ENCODE measurements around the gene TENM3. TPM values are rescaled to one million over a fixed set of nuclear protein-coding genes. Genes with fewer than 3 reads are reported as not detected.

The TENM3 gene
- total and polyA plus RNA-seq, 2 of the 8 experiments (the other 6 are each of a cell fraction or from before 2014, with no cell fraction given) = 36.9 to 69.3 TPM

GRCh38 chr4:182273191-182273935 lies 30.2 kb downstream of the TENM3 start:
- no peaks in the 10 kb centered on the region for H3K23me2 ChIP-seq (ENCODE audit: low read depth, low read length)
- H2BK5ac ChIP-seq (ENCODE audit: low read depth, low read length) = 0 out of 2 replicates have a peak overlapping the region, but pooled peaks have one; percentile 17
- H3K36me3 ChIP-seq (ENCODE audit: control insufficient read depth in 2 of 4, insufficient read depth in 4 of 4, low read length in 3 of 4) = no peaks in the 10 kb centered on the region
- no peak overlapping the region for H2AFZ ChIP-seq (ENCODE audit: low read length)
- no peak overlapping the region for H3K18ac ChIP-seq (ENCODE audit: extremely low read depth, low read length)
- no peaks in the 10 kb centered on the region for H4K20me1 ChIP-seq (replicated peaks in 1 of 2; ENCODE audit: control insufficient read depth in 1 of 2, insufficient read depth in 2 of 2, low read length in 2 of 2)
- H3K4ac ChIP-seq (replicated peaks; ENCODE audit: insufficient read length, low read depth, low read length) = no peak overlapping the region
- H3K56ac ChIP-seq (replicated peaks; ENCODE audit: insufficient read length, low read depth, low read length) = no peak overlapping the region
- H3K27ac ChIP-seq (ENCODE audit: low read depth, low read length) = no peak overlapping the region
- no peaks in the 10 kb centered on the region for H3K9me3 ChIP-seq (ENCODE audit: insufficient read depth in 2 of 2, low read depth in 1 of 2, low read length in 1 of 2)
- H3K27me3 ChIP-seq (replicated peaks in 1 of 4; ENCODE audit: control insufficient read depth in 3 of 4, extremely low read depth in 1 of 4, insufficient read depth in 3 of 4, low read length in 3 of 4) = no peaks in the 10 kb centered on the region
- POLR2A ChIA-PET (ENCODE audit: partially characterized antibody) = no interaction called here
- no peaks in the 10 kb centered on the region for H3K79me1 ChIP-seq (ENCODE audit: low read depth, low read length)
- no peak overlapping the region for H4K5ac ChIP-seq (ENCODE audit: insufficient read length, low read depth, low read length)
- H3K4me1 ChIP-seq (replicated peaks in 1 of 4; ENCODE audit: control insufficient read depth in 3 of 4, insufficient read depth in 4 of 4, low read length in 3 of 4) = peaks cover 5 to 17% (median 8%) of the 10 kb centered on the region in 4 experiments
- CTCF ChIA-PET (ENCODE audit: partially characterized antibody) = interaction anchor here (0.8 to 2.0 kb wide), 2 partner anchors 11 to 108 kb away, joined by 3 to 5 read pairs; no protein-coding TSS in a partner anchor
- no peak overlapping the region for H2BK120ac ChIP-seq (replicated peaks; ENCODE audit: low read depth, low read length)
- DNase-seq (ENCODE audit: low read depth in 1 of 2, low spot score in 2 of 2) = no peak
- peak; percentile 39 for FAIRE-seq
- 70% methylated on average over 11 of the region's 11 CpGs; no CpG with 5 or more reads in 1 of the 2 experiments for WGBS, 2 experiments (ENCODE audit: extremely low coverage in 1 of 2, insufficient coverage in 1 of 2, insufficient read length in 1 of 2, insufficient replicate concordance in 2 of 2, low coverage in 1 of 2, low lambda C conversion rate in 2 of 2, missing lambda C conversion rate in 1 of 2)
- peak overlapping the region; percentile 71 for H2AK5ac ChIP-seq (ENCODE audit: low read depth, low read length)
- no peak overlapping the region; the same call in 1 of the 2 replicates for H2BK20ac ChIP-seq (ENCODE audit: low read length)
- no peak overlapping the region for H2BK15ac ChIP-seq (ENCODE audit: low read length)
- H4K91ac ChIP-seq (replicated peaks; ENCODE audit: insufficient read length, low read length) = no peak overlapping the region
- H4K8ac ChIP-seq (ENCODE audit: extremely low read depth, insufficient read depth, low read length) = no peak overlapping the region
- no peak overlapping the region for H3K23ac ChIP-seq (ENCODE audit: insufficient read length)
- no peak overlapping the region for H3K4me3 ChIP-seq (ENCODE audit: extremely low read depth in 1 of 4, insufficient read depth in 2 of 4, low read depth in 3 of 4, low read length in 4 of 4)
- no peak overlapping the region for H3K14ac ChIP-seq (ENCODE audit: insufficient read length)
- no peak overlapping the region for H3K4me2 ChIP-seq (ENCODE audit: insufficient read depth in 1 of 2, low read depth in 2 of 2, low read length in 2 of 2)
- 0 out of 7 replicates have a peak overlapping the region, but pooled peaks of 1 of the 4 experiments have one; percentile 34 for H3K9ac ChIP-seq (replicated peaks in 1 of 4; ENCODE audit: extremely low read depth in 1 of 4, low read depth in 3 of 4, low read length in 3 of 4)
- H2BK12ac ChIP-seq (ENCODE audit: low read depth, low read length) = peak overlapping the region; percentile 60; the same call in 1 of the 2 replicates
- H3K79me2 ChIP-seq (ENCODE audit: control insufficient read depth in 1 of 2, insufficient read depth in 2 of 2, low read length in 2 of 2) = peaks cover 0 to 2% of the 10 kb centered on the region in 2 experiments; a peak in 1 of 4 replicates
- TF ChIP-seq TAF1 (IDR thresholded peaks at IDR 0.05; ENCODE audit: low read depth, low read length) (no peak), BCL11A (IDR thresholded peaks at IDR 0.05; ENCODE audit: low read depth in 2 of 2, low read length in 2 of 2) (no peak), JUND (IDR thresholded peaks at IDR 0.05; ENCODE audit: low read length) (no peak), SRF (IDR thresholded peaks at IDR 0.05; ENCODE audit: low read depth, low read length) (no peak), TBP (IDR thresholded peaks at IDR 0.05; ENCODE audit: low read depth, low read length) (no peak), MAX (IDR thresholded peaks at IDR 0.05) (no peak), SP4 (IDR thresholded peaks at IDR 0.05; ENCODE audit: low read length) (no peak), GTF2F1 (IDR thresholded peaks at IDR 0.05; ENCODE audit: borderline replicate concordance, low read depth, low read length) (no peak), BRCA1 (IDR thresholded peaks at IDR 0.05; ENCODE audit: low read depth, low read length) (no peak)
- TF ChIP-seq, protein P1, sequence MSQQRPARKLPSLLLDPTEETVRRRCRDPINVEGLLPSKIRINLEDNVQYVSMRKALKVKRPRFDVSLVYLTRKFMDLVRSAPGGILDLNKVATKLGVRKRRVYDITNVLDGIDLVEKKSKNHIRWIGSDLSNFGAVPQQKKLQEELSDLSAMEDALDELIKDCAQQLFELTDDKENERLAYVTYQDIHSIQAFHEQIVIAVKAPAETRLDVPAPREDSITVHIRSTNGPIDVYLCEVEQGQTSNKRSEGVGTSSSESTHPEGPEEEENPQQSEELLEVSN (IDR thresholded peaks at IDR 0.05) = no peak
